Measurements from ENCODE around the gene DUSP8.

GRCh38 chr11:1507381-1508140 lies 64.5 kb downstream of the DUSP8 start:
- TF ChIP-seq CTCF (IDR thresholded peaks at IDR 0.05), result no peak
- no peak for TF ChIP-seq ZFX (IDR thresholded peaks at IDR 0.05; ENCODE audit: borderline replicate concordance)

Data from 22Rv1 (cell line).